GM23248 (cell line): ENCODE results near the gene PRRX1. TPM values are rescaled to one million over a fixed set of nuclear protein-coding genes. Genes with fewer than 3 reads are reported as not detected.

Source experiments
- DNase-seq: peaks from one replicate; pipeline ENCODE4 v3.0.0-alpha.2; 2015
- H2AFZ ChIP-seq: fragments of 200-600 bp; sonication (generic); 2 replicates; pipeline ENCODE4 v1.6.1; 2016; ENCODE audit warnings: antibody characterized with exemption
- H3F3A ChIP-seq: fragments of 200-600 bp; sonication (generic); 2 replicates; pipeline ENCODE4 v1.6.1; 2016; ENCODE audit warnings: mild to moderate bottlenecking, antibody characterized with exemption, mixed run types; ENCODE audit not compliant: insufficient read depth
- H3K27ac ChIP-seq: fragments of 200-600 bp; sonication (generic); 2 replicates; pipeline ENCODE4 v1.5.1; 2016; ENCODE audit warnings: mild to moderate bottlenecking
- H3K27me3 ChIP-seq: fragments of 200-600 bp; sonication (generic); replicated peaks from 2 replicates; pipeline ENCODE4 v1.6.1; 2016; ENCODE audit warnings: mild to moderate bottlenecking; ENCODE audit not compliant: insufficient read depth
- H3K36me3 ChIP-seq: fragments of 200-600 bp; sonication (generic); 2 replicates; pipeline ENCODE4 v1.6.1; 2016; ENCODE audit warnings: low read depth, mild to moderate bottlenecking
- H3K4me1 ChIP-seq: fragments of 200-600 bp; sonication (generic); 2 replicates; pipeline ENCODE4 v1.6.1; 2016; ENCODE audit warnings: mild to moderate bottlenecking; ENCODE audit not compliant: insufficient read depth
- H3K4me2 ChIP-seq: fragments of 200-600 bp; sonication (generic); one replicate; pipeline ENCODE4 v1.6.1; 2016; ENCODE audit warnings: mild to moderate bottlenecking; ENCODE audit not compliant: unreplicated experiment
- H3K4me3 ChIP-seq: fragments of 200-600 bp; sonication (generic); 2 replicates; pipeline ENCODE4 v1.5.1; 2016; ENCODE audit warnings: mild to moderate bottlenecking
- H3K79me2 ChIP-seq: fragments of 200-600 bp; sonication (generic); 2 replicates; pipeline ENCODE4 v1.6.1; 2016; ENCODE audit warnings: mild to moderate bottlenecking; ENCODE audit not compliant: insufficient read depth
- H3K9ac ChIP-seq: fragments of 200-600 bp; sonication (generic); 2 replicates; pipeline ENCODE4 v1.6.1; 2016; ENCODE audit warnings: mild to moderate bottlenecking
- H3K9me2 ChIP-seq: fragments of 200-600 bp; sonication (generic); 2 replicates; pipeline ENCODE4 v1.6.1; 2016; ENCODE audit warnings: mixed run types, mild to moderate bottlenecking, moderate library complexity; ENCODE audit not compliant: insufficient read depth
- H3K9me3 ChIP-seq: fragments of 200-600 bp; sonication (generic); one replicate; pipeline ENCODE4 v1.6.1; 2017; ENCODE audit warnings: low read depth
- H4K20me1 ChIP-seq: fragments of 200-600 bp; sonication (generic); 2 replicates; pipeline ENCODE4 v1.6.0; 2016; ENCODE audit not compliant: insufficient read depth
- EZH2 ChIP-seq: fragments of 200-600 bp; sonication (generic); IDR thresholded peaks from 2 replicates; pipeline ENCODE4 v1.6.1; 2018; ENCODE audit warnings: antibody characterized with exemption, mild to moderate bottlenecking; ENCODE audit not compliant: insufficient read depth, poor library complexity, severe bottlenecking
- EZH2phosphoT487 ChIP-seq: fragments of 200-600 bp; sonication (generic); IDR thresholded peaks from 2 replicates; pipeline ENCODE4 v1.6.1; 2018; ENCODE audit warnings: antibody characterized with exemption, moderate library complexity, mild to moderate bottlenecking, low read depth; ENCODE audit not compliant: insufficient read depth
- WGBS, 2 experiments: methylation state at CpG; one replicate each; pipeline ENCODE4 v1.1.6; 2015 to 2017; ENCODE audit warnings: low lambda C conversion rate in 2 of 2, low coverage in 1 of 2; ENCODE audit errors: missing lambda C conversion rate in 2 of 2; 5-methylcytosine and 5-hydroxymethylcytosine counted together
- in situ Hi-C: fragments of 300-500 bp; cut with MboI; formaldehyde crosslinking; loops from 2 replicates; pipeline ENCODE4 v1.15.0; 2020
- polyA plus RNA-seq: library from polyadenylated mRNA; unstranded; fragments of >200 nt; fragmentation: Nextera tagmentation; extraction: Ambion mirVana; gene quantifications from 2 replicates; pipeline ENCODE4 v1.2.1, GENCODE V29; 2016
- total RNA-seq: library from RNA; depleted of rRNA; stranded (reverse); fragments of >200 nt; shearing (Covaris generic); gene quantifications from 2 replicates; pipeline ENCODE4 v1.2.3, GENCODE V29; 2014

PRRX1 gene
- total and polyA plus RNA-seq, 2 experiments from 2014 or later = 40.1 to 191 TPM

GRCh38 chr1:170749959-170750358 is 86.0 kb downstream of the PRRX1 start:
- Histone ChIP-seq H3K27ac (no peak overlapping the region), H3K9ac (no peak overlapping the region), H4K20me1 (no peaks in the 10 kb centered on the region), H3K79me2 (no peaks in the 10 kb centered on the region), H3K9me2 (no peaks in the 10 kb centered on the region), H3K9me3 (no peaks in the 10 kb centered on the region), H2AFZ (no peak overlapping the region), H3K4me1 (no peaks in the 10 kb centered on the region), H3K4me2 (no peak overlapping the region), H3K27me3 (no peaks in the 10 kb centered on the region), H3K4me3 (no peak overlapping the region), H3F3A (no peaks in the 10 kb centered on the region), H3K36me3 (no peaks in the 10 kb centered on the region)
- TF ChIP-seq EZH2phosphoT487 (no peak), EZH2 (no peak)
- in situ Hi-C loops = no loop called here
- no peak for DNase-seq
- WGBS, 2 experiments = 69 to 74% methylated on average over 2 of the region's 2 CpGs

DNA sequence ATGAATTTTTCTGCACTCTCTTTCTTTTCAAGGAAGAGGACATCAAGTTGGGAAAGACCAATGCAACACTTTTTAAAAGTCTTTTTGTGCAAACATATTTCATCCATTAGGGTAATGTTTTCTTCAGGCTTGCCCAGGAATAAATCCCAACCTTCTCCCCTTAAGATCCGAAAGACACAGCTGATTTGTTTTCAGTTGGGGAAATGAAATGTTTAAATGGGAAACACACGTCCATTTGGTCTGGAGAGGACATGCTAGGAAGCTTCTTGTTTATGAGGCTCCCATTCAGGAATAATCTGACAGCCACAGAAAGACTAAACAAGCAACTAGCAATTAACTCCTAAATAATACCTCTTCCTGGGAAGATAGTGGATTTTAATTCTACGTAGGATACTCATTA is 91.9 kb downstream of the PRRX1 start:
- no peak for TF ChIP-seq EZH2
- TF ChIP-seq EZH2phosphoT487 = no peak
- Histone ChIP-seq H3K27ac (no peak overlapping the region), H3K4me3 (no peak overlapping the region), H3K9me3 (no peaks in the 10 kb centered on the region), H2AFZ (no peak overlapping the region), H3K79me2 (no peaks in the 10 kb centered on the region), H3K27me3 (no peaks in the 10 kb centered on the region), H4K20me1 (no peaks in the 10 kb centered on the region), H3K36me3 (no peaks in the 10 kb centered on the region), H3K4me1 (no peaks in the 10 kb centered on the region), H3F3A (no peaks in the 10 kb centered on the region), H3K9me2 (no peaks in the 10 kb centered on the region), H3K4me2 (no peak overlapping the region), H3K9ac (no peak overlapping the region)
- in situ Hi-C loops = no loop called here
- WGBS, 2 experiments = 61 to 67% methylated on average over 3 of the region's 3 CpGs
- no peak for DNase-seq

DNA sequence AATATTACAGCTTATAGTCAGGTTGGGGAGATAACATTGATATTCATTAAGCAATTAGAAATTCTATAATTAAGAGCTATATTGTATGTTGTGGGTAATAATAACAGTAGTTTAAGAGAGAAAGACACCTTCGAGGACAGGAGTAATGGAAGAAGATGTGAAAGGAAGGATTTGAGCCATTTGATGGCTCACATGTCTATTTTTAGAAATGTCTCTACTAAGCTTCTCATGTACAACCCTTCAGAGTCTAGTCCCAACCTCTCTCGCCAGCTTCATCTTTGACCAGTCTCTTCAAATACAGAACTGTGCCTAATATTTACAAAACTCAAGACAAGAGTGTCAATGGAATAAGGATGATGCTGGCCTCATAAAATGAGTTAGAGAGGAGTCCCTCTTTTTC is 95.1 kb downstream of the PRRX1 start:
- Histone ChIP-seq H3K9me2 (no peaks in the 10 kb centered on the region), H2AFZ (no peak overlapping the region), H3K27me3 (no peaks in the 10 kb centered on the region), H3K4me1 (no peaks in the 10 kb centered on the region), H3K79me2 (no peaks in the 10 kb centered on the region), H3K27ac (no peak overlapping the region), H3K9me3 (no peaks in the 10 kb centered on the region), H3K4me2 (no peak overlapping the region), H3K4me3 (no peak overlapping the region), H3K9ac (no peak overlapping the region), H4K20me1 (no peaks in the 10 kb centered on the region), H3K36me3 (no peaks in the 10 kb centered on the region), H3F3A (no peaks in the 10 kb centered on the region)
- DNase-seq = no peak
- TF ChIP-seq EZH2 = no peak
- no peak for TF ChIP-seq EZH2phosphoT487
- WGBS, 2 experiments = 99 to 100% methylated on average over 2 of the region's 2 CpGs
- in situ Hi-C loops = no loop called here

- TF ChIP-seq EZH2 (no peak), EZH2phosphoT487 (no peak)
- no peaks in the 10 kb centered on the region for H3K4me1 ChIP-seq
- no peaks in the 10 kb centered on the region for H3F3A ChIP-seq
- 50 to 63% methylated on average over 1 of the region's 1 CpG for WGBS, 2 experiments
- no peaks in the 10 kb centered on the region for H3K27me3 ChIP-seq
- no peak overlapping the region for H3K4me3 ChIP-seq
- H4K20me1 ChIP-seq = no peaks in the 10 kb centered on the region
- H3K9me2 ChIP-seq = no peaks in the 10 kb centered on the region
- H3K4me2 ChIP-seq = no peak overlapping the region
- no peaks in the 10 kb centered on the region for H3K79me2 ChIP-seq
- no peak for DNase-seq
- no peak overlapping the region for H3K27ac ChIP-seq
- no peaks in the 10 kb centered on the region for H3K9me3 ChIP-seq
- H2AFZ ChIP-seq = peak overlapping the region; percentile 58
- no peak overlapping the region for H3K9ac ChIP-seq
- in situ Hi-C loops = no loop called here
- H3K36me3 ChIP-seq = no peaks in the 10 kb centered on the region
These were observed 101.3 kb downstream of the PRRX1 start for GRCh38 chr1:170765279-170765678.

- in situ Hi-C loops = no loop called here
- Histone ChIP-seq H3K4me3 (no peak overlapping the region), H3F3A (no peaks in the 10 kb centered on the region), H3K4me2 (no peak overlapping the region), H3K9ac (no peak overlapping the region), H3K27ac (no peak overlapping the region), H3K9me3 (no peaks in the 10 kb centered on the region), H4K20me1 (no peaks in the 10 kb centered on the region), H3K36me3 (no peaks in the 10 kb centered on the region), H2AFZ (peak overlapping the region; percentile 58), H3K9me2 (no peaks in the 10 kb centered on the region), H3K4me1 (no peaks in the 10 kb centered on the region), H3K79me2 (no peaks in the 10 kb centered on the region), H3K27me3 (no peaks in the 10 kb centered on the region)
- peak; percentile 70 for DNase-seq
- TF ChIP-seq EZH2phosphoT487 = no peak
- no peak for TF ChIP-seq EZH2
- WGBS, 2 experiments = 45 to 46% methylated on average over 10 of the region's 10 CpGs
These were observed 101.9 kb downstream of the PRRX1 start for GRCh38 chr1:170765712-170766330.
